Endodermal cell (in vitro differentiated cells): Measurements from ENCODE around the gene FSTL1. TPM values are rescaled to one million over a fixed set of nuclear protein-coding genes. Genes with fewer than 3 reads are reported as not detected.

ENCODE experiments used
- DNase-seq: peaks from one replicate; pipeline ENCODE4 v3.0.0-alpha.2; 2017
- H3K27ac ChIP-seq: 2 replicates; pipeline ENCODE4 v1.5.1; 2013; ENCODE audit warnings: mild to moderate bottlenecking, low read depth, low read length, moderate library complexity
- H3K27me3 ChIP-seq: 2 replicates; pipeline ENCODE4 v1.6.1; 2013; ENCODE audit warnings: mild to moderate bottlenecking, low read length, moderate library complexity; ENCODE audit not compliant: insufficient read depth, control insufficient read depth, poor library complexity, severe bottlenecking
- H3K36me3 ChIP-seq: 2 replicates; pipeline ENCODE4 v1.7.0; 2013; ENCODE audit warnings: mild to moderate bottlenecking, low read length, moderate library complexity; ENCODE audit not compliant: control insufficient read depth, insufficient read depth
- H3K4me1 ChIP-seq: one replicate; pipeline ENCODE4 v1.7.0; 2013; ENCODE audit warnings: low read length; ENCODE audit not compliant: control insufficient read depth, insufficient read depth
- H3K4me3 ChIP-seq: 2 replicates; pipeline ENCODE4 v1.5.1; 2013; ENCODE audit warnings: mild to moderate bottlenecking, low read length, moderate library complexity
- H3K9ac ChIP-seq: 2 replicates; pipeline ENCODE4 v1.6.1; 2013; ENCODE audit warnings: mild to moderate bottlenecking, low read length, moderate library complexity; ENCODE audit not compliant: poor library complexity, severe bottlenecking; ENCODE audit errors: extremely low read depth
- H3K9me3 ChIP-seq: 2 replicates; pipeline ENCODE4 v1.6.1; 2013; ENCODE audit warnings: mild to moderate bottlenecking, low read length, moderate library complexity; ENCODE audit not compliant: control insufficient read depth
- H3K27ac Mint-ChIP-seq: 2 replicates; pipeline ENCODE4 v1.8.0; 2020; ENCODE audit warnings: mixed read lengths
- H3K27me3 Mint-ChIP-seq: 2 replicates; pipeline ENCODE4 v1.8.0; 2021; ENCODE audit warnings: mild to moderate bottlenecking, mixed read lengths; ENCODE audit not compliant: insufficient read depth
- H3K36me3 Mint-ChIP-seq: 2 replicates; pipeline ENCODE4 v1.8.0; 2020; ENCODE audit warnings: low read depth, mixed read lengths
- H3K4me1 Mint-ChIP-seq: 2 replicates; pipeline ENCODE4 v1.8.0; 2020; ENCODE audit warnings: mixed read lengths
- H3K4me3 Mint-ChIP-seq: 2 replicates; pipeline ENCODE4 v1.8.0; 2020; ENCODE audit warnings: mild to moderate bottlenecking, moderate library complexity, mixed read lengths
- H3K9me3 Mint-ChIP-seq: 2 replicates; pipeline ENCODE4 v1.8.0; 2020; ENCODE audit warnings: mild to moderate bottlenecking, mixed read lengths
- WGBS, 2 experiments: methylation state at CpG; one replicate each; pipeline versions ENCODE4 v1.1.5 to v1.1.7; 2013; ENCODE audit warnings: missing lambda C conversion rate in 2 of 2, mixed read lengths in 1 of 2; ENCODE audit not compliant: insufficient coverage in 1 of 2, insufficient read length in 1 of 2; 5-methylcytosine and 5-hydroxymethylcytosine counted together
- total RNA-seq, 2 donors: library from RNA; stranded (reverse); fragmentation: NEBNext Ultra II Directional in 1 of 2; extraction: Animal tissue kit (Norgen Biotek cat#: 25700) in 1 of 2; gene quantifications; 2 replicates in 1 of 2; 3 replicates in 1 of 2; pipeline ENCODE4 v1.2.1, GENCODE V29; 2021
- TF ChIP-seq, protein P1 (sequence below): fragments of 200-600 bp; sonication (generic); conservative IDR thresholded peaks from 2 replicates; pipeline ENCODE4 v1.5.0; 2021; ENCODE audit warnings: antibody characterized with exemption, mild to moderate bottlenecking

The FSTL1 gene
- total RNA-seq, 2 donors from 2014 or later: 309 to 379 TPM

DNA sequence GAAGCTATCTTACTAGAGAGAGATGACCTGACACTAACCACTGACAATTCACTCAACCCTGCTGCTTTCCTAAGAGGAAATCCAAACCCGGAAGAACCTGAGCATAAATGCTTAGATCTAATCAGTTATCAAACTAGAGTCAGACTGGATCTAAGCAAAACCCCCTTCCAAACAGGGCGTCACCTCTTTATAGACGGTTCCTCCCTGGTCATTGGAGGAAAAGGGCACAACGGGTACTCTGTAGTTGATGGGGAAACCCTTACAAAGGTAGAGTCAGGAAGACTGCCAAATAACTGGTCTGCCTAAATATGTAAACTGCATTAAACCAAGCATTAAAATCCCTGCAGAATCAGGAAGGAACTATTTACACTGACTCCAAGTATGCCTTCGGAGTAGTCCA lies 41.3 kb upstream of the FSTL1 start:
- H3K27me3 Mint-ChIP-seq: no peaks in the 10 kb centered on the region
- TF ChIP-seq, protein P1, sequence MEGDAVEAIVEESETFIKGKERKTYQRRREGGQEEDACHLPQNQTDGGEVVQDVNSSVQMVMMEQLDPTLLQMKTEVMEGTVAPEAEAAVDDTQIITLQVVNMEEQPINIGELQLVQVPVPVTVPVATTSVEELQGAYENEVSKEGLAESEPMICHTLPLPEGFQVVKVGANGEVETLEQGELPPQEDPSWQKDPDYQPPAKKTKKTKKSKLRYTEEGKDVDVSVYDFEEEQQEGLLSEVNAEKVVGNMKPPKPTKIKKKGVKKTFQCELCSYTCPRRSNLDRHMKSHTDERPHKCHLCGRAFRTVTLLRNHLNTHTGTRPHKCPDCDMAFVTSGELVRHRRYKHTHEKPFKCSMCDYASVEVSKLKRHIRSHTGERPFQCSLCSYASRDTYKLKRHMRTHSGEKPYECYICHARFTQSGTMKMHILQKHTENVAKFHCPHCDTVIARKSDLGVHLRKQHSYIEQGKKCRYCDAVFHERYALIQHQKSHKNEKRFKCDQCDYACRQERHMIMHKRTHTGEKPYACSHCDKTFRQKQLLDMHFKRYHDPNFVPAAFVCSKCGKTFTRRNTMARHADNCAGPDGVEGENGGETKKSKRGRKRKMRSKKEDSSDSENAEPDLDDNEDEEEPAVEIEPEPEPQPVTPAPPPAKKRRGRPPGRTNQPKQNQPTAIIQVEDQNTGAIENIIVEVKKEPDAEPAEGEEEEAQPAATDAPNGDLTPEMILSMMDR: no peak
- Histone ChIP-seq H3K9ac (no peak overlapping the region), H3K4me1 (no peaks in the 10 kb centered on the region), H3K9me3 (peaks cover 24% of the 10 kb centered on the region), H3K4me3 (no peak overlapping the region), H3K36me3 (no peaks in the 10 kb centered on the region), H3K27me3 (no peaks in the 10 kb centered on the region), H3K27ac (no peak overlapping the region)
- H3K4me3 Mint-ChIP-seq: no peak overlapping the region
- no peak for DNase-seq
- no peak overlapping the region for H3K27ac Mint-ChIP-seq
- H3K9me3 Mint-ChIP-seq: peaks cover 27% of the 10 kb centered on the region
- no peaks in the 10 kb centered on the region for H3K4me1 Mint-ChIP-seq
- no peaks in the 10 kb centered on the region for H3K36me3 Mint-ChIP-seq
- 88 to 90% methylated on average over 1 to 5 of the region's 5 CpGs for WGBS, 2 experiments

DNA sequence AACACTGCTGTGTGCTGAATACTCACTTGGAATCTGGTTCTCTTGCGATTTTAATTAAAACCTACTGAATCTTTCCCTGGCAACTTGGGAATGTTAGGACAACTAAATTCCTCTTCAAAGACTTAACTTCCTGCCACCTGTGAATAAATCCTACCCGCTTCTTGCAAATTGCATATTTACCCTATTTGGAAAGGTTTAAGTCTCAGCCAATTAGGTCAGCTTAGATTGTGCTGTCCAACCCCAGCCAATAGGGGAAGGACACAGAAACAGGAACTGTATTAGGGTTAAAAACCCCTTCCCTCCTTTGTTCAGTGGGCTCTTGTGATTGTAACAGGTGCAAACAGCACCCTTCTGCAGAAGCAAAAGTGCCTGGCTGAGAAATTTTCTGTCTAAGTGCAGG lies 38.6 kb upstream of the FSTL1 start:
- Histone ChIP-seq H3K4me3 (no peak overlapping the region), H3K9me3 (no peaks in the 10 kb centered on the region)
- no peaks in the 10 kb centered on the region for H3K4me1 Mint-ChIP-seq

DNA sequence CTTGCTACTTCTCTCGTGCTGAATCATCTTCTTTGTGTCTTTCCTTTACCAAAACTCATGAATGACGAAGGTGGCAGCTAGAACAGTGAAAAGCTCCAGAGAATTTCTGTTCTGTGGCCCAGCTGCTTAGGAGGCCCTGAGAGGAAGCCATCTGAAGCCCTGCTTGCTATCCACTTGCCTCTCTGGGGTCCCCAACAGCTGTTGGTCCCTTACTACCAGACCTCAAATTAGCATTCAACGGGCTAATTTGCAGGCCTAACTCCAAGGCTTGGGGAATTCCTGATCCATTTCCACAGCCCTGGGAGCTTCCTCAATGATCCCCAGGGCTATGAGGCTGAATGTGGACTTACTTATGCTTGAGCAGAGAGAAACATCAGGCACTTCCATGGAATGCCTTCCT lies 37.5 kb upstream of the FSTL1 start:
- Mint-ChIP-seq H3K9me3 (peaks cover 5% of the 10 kb centered on the region), H3K27me3 (no peaks in the 10 kb centered on the region), H3K4me3 (no peak overlapping the region), H3K36me3 (no peaks in the 10 kb centered on the region), H3K4me1 (no peaks in the 10 kb centered on the region), H3K27ac (no peak overlapping the region)
- no peak for DNase-seq
- H3K27ac ChIP-seq: no peak overlapping the region
- no peaks in the 10 kb centered on the region for H3K27me3 ChIP-seq
- H3K9ac ChIP-seq: no peak overlapping the region
- no peaks in the 10 kb centered on the region for H3K36me3 ChIP-seq
- no peaks in the 10 kb centered on the region for H3K4me1 ChIP-seq
- no peaks in the 10 kb centered on the region for H3K9me3 ChIP-seq
- no peak overlapping the region for H3K4me3 ChIP-seq
- 88 to 89% methylated on average over 3 of the region's 3 CpGs for WGBS, 2 experiments
- TF ChIP-seq, protein P1: no peak

More for the DNA sequence above, 38.6 kb upstream of the FSTL1 start:
- 96 to 100% methylated on average over 1 to 2 of the region's 2 CpGs for WGBS, 2 experiments
- Histone ChIP-seq H3K9ac (no peak overlapping the region), H3K4me1 (no peaks in the 10 kb centered on the region), H3K27me3 (no peaks in the 10 kb centered on the region), H3K27ac (no peak overlapping the region), H3K36me3 (no peaks in the 10 kb centered on the region)
- DNase-seq: no peak
- H3K27ac Mint-ChIP-seq: no peak overlapping the region
- peaks cover 7% of the 10 kb centered on the region for H3K9me3 Mint-ChIP-seq
- H3K27me3 Mint-ChIP-seq: no peaks in the 10 kb centered on the region
- no peaks in the 10 kb centered on the region for H3K36me3 Mint-ChIP-seq
- no peak overlapping the region for H3K4me3 Mint-ChIP-seq
- TF ChIP-seq, protein P1: no peak
